ENCODE data around the gene IGHMBP2. TPM values are rescaled to one million over a fixed set of nuclear protein-coding genes. Genes with fewer than 3 reads are reported as not detected.

IGHMBP2 gene
- total RNA-seq, 1 experiment from 2014 or later: 19.3 TPM

- peak overlapping the region; percentile 89 for H3K4me2 ChIP-seq (ENCODE audit: low read length)
- intact Hi-C loops (cut with micrococcal nuclease): no loop called here
- TF ChIP-seq YY1 (IDR thresholded peaks at IDR 0.05; ENCODE audit: extremely low read depth, insufficient replicate concordance, low read depth, low read length): no peak
- TF ChIP-seq CTCF (IDR thresholded peaks at IDR 0.05 in 2 of 3, conservative IDR thresholded peaks at IDR 0.05 in 1 of 3; ENCODE audit: borderline replicate concordance in 1 of 3, insufficient read depth in 1 of 3, low read depth in 2 of 3, low read length in 2 of 3): peak in 2 of 3 experiments; percentile 7 to 15; a peak in 1 of 6 replicates
- no peak for TF ChIP-seq ZFX (IDR thresholded peaks at IDR 0.05)
- no peak for TF ChIP-seq POLR2AphosphoS5 (IDR thresholded peaks at IDR 0.05; ENCODE audit: low read depth, low read length)
- H2AFZ ChIP-seq (ENCODE audit: low read depth, low read length, poor library complexity, severe bottlenecking): peak overlapping the region; percentile 92
- H4K20me1 ChIP-seq (ENCODE audit: insufficient read depth): no peaks in the 10 kb centered on the region
- no peaks in the 10 kb centered on the region for H3K36me3 ChIP-seq (ENCODE audit: control insufficient read depth in 1 of 2, insufficient read depth in 2 of 2, low read length in 2 of 2)
- ChIA-PET POLR2A (no interaction called here), RAD21 (ENCODE audit: low non-redundant PET in 1 of 2, low total read pairs in 2 of 2, uncharacterized antibody in 2 of 2, unreplicated experiment in 2 of 2) (interaction anchor here in 1 of 2 experiments (0.6 kb wide), 1 partner anchor 139 kb away, joined by 4 read pairs; no protein-coding TSS in a partner anchor), CTCF (interaction anchor here (0.7 kb wide), 1 partner anchor 64 kb away, joined by 3 read pairs; no protein-coding TSS in a partner anchor)
- peak overlapping the region; percentile 46; the same call in 1 of the 2 replicates for H3K9ac ChIP-seq (ENCODE audit: low read length)
- peaks cover 3 to 17% of the 10 kb centered on the region in 2 experiments; a peak in 3 of 4 replicates for H3K4me1 ChIP-seq (ENCODE audit: control insufficient read depth in 1 of 2, insufficient read depth in 2 of 2, low read length in 2 of 2)
- no peak overlapping the region for H3K27ac ChIP-seq (ENCODE audit: low read depth, low read length)
- H3K79me2 ChIP-seq (ENCODE audit: insufficient read depth, low read length): no peaks in the 10 kb centered on the region
- no peaks in the 10 kb centered on the region for H3K9me3 ChIP-seq (ENCODE audit: control insufficient read depth in 1 of 2, insufficient read depth in 1 of 2, low read depth in 1 of 2, low read length in 2 of 2)
- H3K9me2 ChIP-seq (ENCODE audit: insufficient read depth): no peaks in the 10 kb centered on the region
- no TSS peak for BruUV-seq (replicated peaks)
- peak overlapping the region; percentile 47 to 60 for H3K4me3 ChIP-seq (replicated peaks in 1 of 2; ENCODE audit: low read depth in 1 of 2, low read length in 2 of 2)
- H3K27me3 ChIP-seq (ENCODE audit: insufficient read depth, low read length): 0 out of 2 replicates have a peak, but pooled peaks cover 6% of the 10 kb centered on the region
- DNase-seq (ENCODE audit: low read depth, low spot score) (no peak), ATAC-seq (peak; percentile 54)
Measured at GRCh38 chr11:68870470-68870869, 33.2 kb upstream of the IGHMBP2 start.

- Histone ChIP-seq H3K36me3 (ENCODE audit: control insufficient read depth in 1 of 2, insufficient read depth in 2 of 2, low read length in 2 of 2) (no peaks in the 10 kb centered on the region), H3K27ac (ENCODE audit: low read depth, low read length) (no peak overlapping the region), H3K4me3 (replicated peaks in 1 of 2; ENCODE audit: low read depth in 1 of 2, low read length in 2 of 2) (no peak overlapping the region), H3K9me2 (ENCODE audit: insufficient read depth) (no peaks in the 10 kb centered on the region), H3K4me2 (ENCODE audit: low read length) (no peak overlapping the region), H3K27me3 (ENCODE audit: insufficient read depth, low read length) (0 out of 2 replicates have a peak, but pooled peaks cover 6% of the 10 kb centered on the region), H3K9me3 (ENCODE audit: control insufficient read depth in 1 of 2, insufficient read depth in 1 of 2, low read depth in 1 of 2, low read length in 2 of 2) (no peaks in the 10 kb centered on the region), H3K4me1 (ENCODE audit: control insufficient read depth in 1 of 2, insufficient read depth in 2 of 2, low read length in 2 of 2) (peaks cover 3 to 17% of the 10 kb centered on the region in 2 experiments; a peak in 3 of 4 replicates), H3K9ac (ENCODE audit: low read length) (no peak overlapping the region), H2AFZ (ENCODE audit: low read depth, low read length, poor library complexity, severe bottlenecking) (no peak overlapping the region), H4K20me1 (ENCODE audit: insufficient read depth) (no peaks in the 10 kb centered on the region), H3K79me2 (ENCODE audit: insufficient read depth, low read length) (no peaks in the 10 kb centered on the region)
- intact Hi-C loops (cut with micrococcal nuclease): no loop called here
- BruUV-seq (replicated peaks): no TSS peak
- RAD21 ChIA-PET (ENCODE audit: low non-redundant PET in 1 of 2, low total read pairs in 2 of 2, uncharacterized antibody in 2 of 2, unreplicated experiment in 2 of 2): no interaction called here
- no peak for ATAC-seq
- POLR2A ChIA-PET: interaction anchor here (0.6 kb wide), 1 partner anchor 262 kb away, joined by 5 read pairs; no protein-coding TSS in a partner anchor
- DNase-seq (ENCODE audit: low read depth, low spot score): no peak
- CTCF ChIA-PET: no interaction called here
- TF ChIP-seq CBX3 (IDR thresholded peaks at IDR 0.05; ENCODE audit: low read depth) (no peak), POLR2A (IDR thresholded peaks at IDR 0.05; ENCODE audit: borderline replicate concordance, extremely low read depth, insufficient read depth, insufficient read length) (no peak), TCF7L2 (IDR thresholded peaks at IDR 0.05; ENCODE audit: borderline replicate concordance, extremely low read depth, insufficient read depth, insufficient read length) (no peak), CEBPB (IDR thresholded peaks at IDR 0.05; ENCODE audit: low read depth) (no peak), POLR2AphosphoS5 (IDR thresholded peaks at IDR 0.05; ENCODE audit: low read depth, low read length) (no peak), ATF3 (IDR thresholded peaks at IDR 0.05) (no peak), MAX (IDR thresholded peaks at IDR 0.05) (no peak), JUND (IDR thresholded peaks at IDR 0.05) (no peak), SIN3A (IDR thresholded peaks at IDR 0.05; ENCODE audit: low read depth) (no peak), YY1 (IDR thresholded peaks at IDR 0.05; ENCODE audit: extremely low read depth, insufficient replicate concordance, low read depth, low read length) (no peak), ZFX (IDR thresholded peaks at IDR 0.05) (no peak), RAD21 (IDR thresholded peaks at IDR 0.05; ENCODE audit: low read depth) (no peak), EZH2 (IDR thresholded peaks at IDR 0.05) (no peak), EGR1 (IDR thresholded peaks at IDR 0.05; ENCODE audit: low read depth) (no peak)
Measured at GRCh38 chr11:68872216-68873003, 31.3 kb upstream of the IGHMBP2 start.

Measured in HCT116 (cell line).